Small intestine (tissue), 7 donors: ENCODE measurements around the gene CACNA2D3. TPM values are rescaled to one million over a fixed set of nuclear protein-coding genes. Genes with fewer than 3 reads are reported as not detected.

Source experiments
- DNase-seq, 2 donors: peaks; one replicate each; pipeline versions ENCODE4 v3.0.0 to v3.0.0-alpha.2; 2013
- FAIRE-seq: peaks from 2 replicates; lab custom pipeline; 2012; peaks lifted over from hg19 to GRCh38; lab: Jason Lieb, UNC
- H3K27ac ChIP-seq, 3 donors: one replicate each; pipeline ENCODE4 v1.5.1; 2013; ENCODE audit warnings: low read length in 2 of 3, mild to moderate bottlenecking in 2 of 3, control low read depth in 1 of 3, inconsistent platforms in 1 of 3, low read depth in 1 of 3, moderate library complexity in 1 of 3
- H3K27me3 ChIP-seq, 3 donors: one replicate each; pipeline ENCODE4 v1.6.1; 2013; ENCODE audit warnings: low read length in 3 of 3, inconsistent platforms in 1 of 3; ENCODE audit not compliant: control insufficient read depth in 3 of 3, insufficient read depth in 3 of 3
- H3K36me3 ChIP-seq, 3 donors: one replicate each; pipeline ENCODE4 v1.6.1; 2013; ENCODE audit warnings: low read length in 3 of 3, inconsistent platforms in 1 of 3, low read depth in 1 of 3, mild to moderate bottlenecking in 1 of 3, moderate library complexity in 1 of 3; ENCODE audit not compliant: control insufficient read depth in 3 of 3, insufficient read depth in 2 of 3
- H3K4me1 ChIP-seq, 3 donors: one replicate each; pipeline ENCODE4 v1.6.1; 2013; ENCODE audit warnings: low read length in 2 of 3, inconsistent platforms in 1 of 3, low read depth in 1 of 3, mild to moderate bottlenecking in 1 of 3, moderate library complexity in 1 of 3; ENCODE audit not compliant: control insufficient read depth in 3 of 3, insufficient read depth in 2 of 3
- H3K4me3 ChIP-seq, 3 donors: one replicate each; pipeline ENCODE4 v1.5.1; 2013; ENCODE audit warnings: low read length in 3 of 3, control low read depth in 1 of 3, inconsistent platforms in 1 of 3, low read depth in 1 of 3, mild to moderate bottlenecking in 1 of 3, moderate library complexity in 1 of 3
- H3K9me3 ChIP-seq, 2 donors: one replicate each; pipeline ENCODE4 v1.6.1; 2013; ENCODE audit warnings: low read depth in 1 of 2, low read length in 1 of 2; ENCODE audit not compliant: control insufficient read depth in 2 of 2, insufficient read depth in 1 of 2
- WGBS, 3 donors: extraction: QIAGEN DNeasy Blood & Tissue Kit; methylation state at CpG; one replicate each; pipeline ENCODE4 v1.1.7; 2013; 5-methylcytosine and 5-hydroxymethylcytosine counted together
- polyA plus RNA-seq, 4 donors: library from polyadenylated mRNA; stranded (reverse) in 3 of 4; unstranded in 1 of 4; fragments of 200-250 nt in 3 of 4; fragments of 120-200 nt in 1 of 4; gene quantifications; one replicate each; pipeline versions ENCODE4 v1.2.1 to v1.2.3, GENCODE V29; 2013
- donor health status: healthy with polysubstance abuse.
- donor health status: control.
- donor health status: control.
- donor health status: Bipolar disorder and iron deficiency.
- donor health status: healthy.

The CACNA2D3 gene
- polyA plus RNA-seq, 4 donors = 0.27 to 0.61 TPM; not detected in 2

GRCh38 chr3:54826251-54826691 lies 703.9 kb downstream of the CACNA2D3 start:
- Histone ChIP-seq H3K9me3 (peaks cover 0 to 7% of the 10 kb centered on the region in 2 donors), H3K27ac (no peak overlapping the region), H3K4me1 (no peaks in the 10 kb centered on the region), H3K4me3 (no peak overlapping the region), H3K27me3 (no peaks in the 10 kb centered on the region), H3K36me3 (no peaks in the 10 kb centered on the region)
- no peak for FAIRE-seq
- DNase-seq = no peak
- 73 to 88% (median 77%) methylated on average over 3 of the region's 3 CpGs for WGBS, 3 donors

GRCh38 chr3:54827056-54827687 lies 704.8 kb downstream of the CACNA2D3 start:
- H3K4me1 ChIP-seq = no peaks in the 10 kb centered on the region
- H3K27ac ChIP-seq = no peak overlapping the region

GRCh38 chr3:54827776-54828175 lies 705.4 kb downstream of the CACNA2D3 start:
- FAIRE-seq = no peak
- WGBS, 3 donors = 77 to 86% (median 78%) methylated on average over 2 of the region's 2 CpGs
- no peak overlapping the region for H3K27ac ChIP-seq

More at GRCh38 chr3:54827056-54827687, 704.8 kb downstream of the CACNA2D3 start:
- no peak for FAIRE-seq
- DNase-seq = no peak
- H3K36me3 ChIP-seq = no peaks in the 10 kb centered on the region
- 63 to 70% (median 64%) methylated on average over 9 of the region's 9 CpGs for WGBS, 3 donors
- no peaks in the 10 kb centered on the region for H3K27me3 ChIP-seq
- peaks cover 0 to 7% of the 10 kb centered on the region in 2 donors for H3K9me3 ChIP-seq
- no peak overlapping the region for H3K4me3 ChIP-seq

GRCh38 chr3:54830658-54831057 lies 708.3 kb downstream of the CACNA2D3 start:
- 67 to 72% (median 69%) methylated on average over 8 of the region's 8 CpGs for WGBS, 3 donors
- H3K27me3 ChIP-seq = no peaks in the 10 kb centered on the region
- H3K36me3 ChIP-seq = no peaks in the 10 kb centered on the region
- peak; percentile 6 to 46 for DNase-seq
- H3K4me3 ChIP-seq = no peak overlapping the region
- H3K4me1 ChIP-seq = no peaks in the 10 kb centered on the region
- no peak for FAIRE-seq
- no peak overlapping the region for H3K27ac ChIP-seq
- H3K9me3 ChIP-seq = peaks cover 0 to 7% of the 10 kb centered on the region in 2 donors

More at GRCh38 chr3:54827776-54828175, 705.4 kb downstream of the CACNA2D3 start:
- H3K36me3 ChIP-seq = no peaks in the 10 kb centered on the region
- DNase-seq = no peak
- no peaks in the 10 kb centered on the region for H3K27me3 ChIP-seq
- H3K4me3 ChIP-seq = no peak overlapping the region
- H3K9me3 ChIP-seq = peaks cover 0 to 7% of the 10 kb centered on the region in 2 donors
- no peaks in the 10 kb centered on the region for H3K4me1 ChIP-seq

GRCh38 chr3:54831112-54831511 lies 708.8 kb downstream of the CACNA2D3 start:
- Histone ChIP-seq H3K36me3 (no peaks in the 10 kb centered on the region), H3K4me1 (no peaks in the 10 kb centered on the region), H3K27me3 (no peaks in the 10 kb centered on the region), H3K9me3 (peaks cover 0 to 7% of the 10 kb centered on the region in 2 donors), H3K4me3 (no peak overlapping the region), H3K27ac (no peak overlapping the region)
- 85 to 100% (median 97%) methylated on average over 2 of the region's 2 CpGs for WGBS, 3 donors
- no peak for DNase-seq
- no peak for FAIRE-seq

- no peak for DNase-seq
- Histone ChIP-seq H3K36me3 (no peaks in the 10 kb centered on the region), H3K4me1 (no peaks in the 10 kb centered on the region), H3K9me3 (peaks cover 0 to 7% of the 10 kb centered on the region in 2 donors), H3K27me3 (no peaks in the 10 kb centered on the region), H3K27ac (no peak overlapping the region), H3K4me3 (no peak overlapping the region)
- FAIRE-seq = no peak
- WGBS, 3 donors = 45 to 58% (median 48%) methylated on average over 1 of the region's 1 CpG
These were observed 710.5 kb downstream of the CACNA2D3 start for GRCh38 chr3:54832876-54833275.

- Histone ChIP-seq H3K9me3 (peaks cover 0 to 1% of the 10 kb centered on the region in 2 donors), H3K4me1 (no peaks in the 10 kb centered on the region), H3K27ac (no peak overlapping the region), H3K27me3 (no peaks in the 10 kb centered on the region), H3K4me3 (no peak overlapping the region), H3K36me3 (no peaks in the 10 kb centered on the region)
- 73 to 84% (median 80%) methylated on average over 3 of the region's 3 CpGs for WGBS, 3 donors
- DNase-seq (no peak), FAIRE-seq (no peak)
These were observed 713.3 kb downstream of the CACNA2D3 start for GRCh38 chr3:54835701-54836100.

GRCh38 chr3:54836871-54837270 lies 714.5 kb downstream of the CACNA2D3 start:
- H3K27me3 ChIP-seq = no peaks in the 10 kb centered on the region
- no peaks in the 10 kb centered on the region for H3K9me3 ChIP-seq
- FAIRE-seq (no peak), DNase-seq (no peak)
- 59 to 88% (median 74%) methylated on average over 8 of the region's 8 CpGs for WGBS, 3 donors
- peaks cover 0 to 2% (median 0%) of the 10 kb centered on the region in 3 donors for H3K4me1 ChIP-seq
- no peak overlapping the region for H3K27ac ChIP-seq
- no peak overlapping the region for H3K4me3 ChIP-seq
- H3K36me3 ChIP-seq = no peaks in the 10 kb centered on the region
